Fibroblast of skin of abdomen (primary cell): ENCODE measurements around the gene ARRB1.

Experiments
- DNase-seq: peaks from one replicate; pipeline ENCODE4 v3.0.0-alpha.2; 2013

Gene ARRB1

DNA sequence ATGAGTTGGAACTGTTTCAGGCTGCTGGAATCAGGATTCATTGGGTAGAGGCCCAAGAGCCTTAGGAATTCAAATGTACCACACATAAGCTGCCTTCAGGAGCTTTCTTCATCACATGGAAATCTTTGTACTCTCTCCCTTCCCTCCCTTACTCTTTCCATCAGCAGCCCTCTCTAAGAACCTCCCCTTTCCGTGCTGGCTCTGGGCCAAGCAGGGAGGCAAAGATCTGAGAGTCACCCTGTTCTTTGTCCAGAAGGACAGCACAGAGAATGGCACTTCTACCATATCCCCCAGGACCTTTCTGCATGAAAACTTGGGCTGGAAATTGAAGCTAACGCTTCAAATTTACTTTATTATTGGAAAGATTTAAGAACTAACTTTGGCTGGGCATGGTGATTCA is 131.6 kb downstream of the ARRB1 start:
- no peak for DNase-seq

DNA sequence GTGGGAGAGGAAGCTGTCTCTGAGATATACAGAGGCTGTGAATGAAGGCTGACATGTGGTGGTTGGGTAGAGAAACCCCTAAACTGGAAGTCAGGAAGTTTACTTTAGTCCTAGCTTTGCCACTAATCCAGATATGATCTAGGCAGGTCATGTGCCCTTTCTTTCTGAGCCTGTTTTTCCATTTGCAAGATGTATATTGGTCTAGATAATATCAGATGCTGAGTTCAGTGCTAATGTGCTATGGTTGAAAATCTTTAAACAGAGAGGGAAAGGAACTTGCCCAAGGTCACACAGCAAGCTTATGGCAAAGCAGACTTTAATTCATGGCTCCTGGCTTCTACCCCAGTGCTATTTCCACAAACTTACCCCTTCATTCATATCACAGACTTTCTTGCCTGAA is 136.6 kb downstream of the ARRB1 start:
- DNase-seq = no peak

DNA sequence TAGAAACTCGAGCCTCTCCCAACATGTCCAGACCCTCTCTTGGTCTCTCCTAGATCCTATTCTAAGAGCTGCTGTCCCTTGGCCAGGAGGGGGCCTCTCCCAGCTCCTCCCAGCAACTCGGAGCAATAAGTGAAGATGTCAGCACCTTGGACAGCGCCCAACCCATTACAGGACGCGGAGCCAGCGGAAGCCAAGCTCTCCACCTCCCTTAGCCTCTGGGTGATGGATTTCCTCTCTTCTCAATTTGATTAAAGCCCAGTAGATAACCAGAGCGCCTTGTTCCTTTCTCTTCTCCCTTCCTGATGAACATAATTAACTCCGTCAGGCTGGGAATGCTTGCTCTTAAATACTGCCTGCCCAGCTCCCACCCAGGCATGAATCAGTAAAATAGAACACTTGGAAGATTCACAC is 137.0 kb downstream of the ARRB1 start:
- peak; percentile 75 for DNase-seq
